ENCODE results near the gene GPC5. TPM values are rescaled to one million over a fixed set of nuclear protein-coding genes. Genes with fewer than 3 reads are reported as not detected.
"Not testable (repeated sequence)": the region's sequence is repeated elsewhere in the genome, so short reads cannot be mapped to it uniquely, and the experiment has no call there.

The GPC5 gene
- total and polyA plus RNA-seq, 2 of the 8 experiments (the other 6 are each of a cell fraction or from before 2014, with no cell fraction given): 0.20 to 0.39 TPM

DNA sequence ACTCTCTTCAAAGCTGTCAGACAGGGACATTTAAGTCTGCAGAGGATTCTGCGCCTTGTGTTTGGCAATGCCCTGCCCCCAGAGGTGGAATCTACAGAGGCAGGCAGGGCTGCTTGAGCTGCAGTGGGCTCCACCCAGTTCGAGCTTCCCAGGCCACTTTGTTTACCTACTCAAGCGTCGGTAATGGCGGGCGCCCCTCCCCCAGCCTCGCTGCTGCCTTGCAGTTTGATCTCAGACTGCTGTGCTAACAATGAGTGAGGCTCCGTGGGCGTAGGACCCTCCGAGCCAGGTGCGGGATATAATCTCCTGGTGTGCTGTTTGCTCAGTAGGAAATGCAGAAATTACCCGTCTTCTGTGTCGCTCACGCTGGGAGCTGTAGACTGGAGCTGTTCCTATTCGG is 40.3 kb downstream of the GPC5 start:
- H3K4ac ChIP-seq (replicated peaks; ENCODE audit: insufficient read length, low read depth, low read length); H3K4me2 ChIP-seq (ENCODE audit: insufficient read depth in 1 of 2, low read depth in 2 of 2, low read length in 2 of 2); H2AK5ac ChIP-seq (ENCODE audit: low read depth, low read length); H2BK5ac ChIP-seq (ENCODE audit: low read depth, low read length); FAIRE-seq; H3K27me3 ChIP-seq (replicated peaks in 1 of 4; ENCODE audit: control insufficient read depth in 3 of 4, extremely low read depth in 1 of 4, insufficient read depth in 3 of 4, low read length in 3 of 4); H3K36me3 ChIP-seq (ENCODE audit: control insufficient read depth in 2 of 4, insufficient read depth in 4 of 4, low read length in 3 of 4); H3K4me1 ChIP-seq (replicated peaks in 1 of 4; ENCODE audit: control insufficient read depth in 3 of 4, insufficient read depth in 4 of 4, low read length in 3 of 4); H3K79me1 ChIP-seq (ENCODE audit: low read depth, low read length); H3K14ac ChIP-seq (ENCODE audit: insufficient read length); H3K4me3 ChIP-seq (ENCODE audit: extremely low read depth in 1 of 4, insufficient read depth in 2 of 4, low read depth in 3 of 4, low read length in 4 of 4); H3K27ac ChIP-seq (ENCODE audit: low read depth, low read length); H2BK120ac ChIP-seq (replicated peaks; ENCODE audit: low read depth, low read length); H4K5ac ChIP-seq (ENCODE audit: insufficient read length, low read depth, low read length); POLR2A ChIA-PET (ENCODE audit: partially characterized antibody); H2AFZ ChIP-seq (ENCODE audit: low read length); DNase-seq (ENCODE audit: low read depth in 1 of 2, low spot score in 2 of 2); H2BK15ac ChIP-seq (ENCODE audit: low read length); H3K23me2 ChIP-seq (ENCODE audit: low read depth, low read length); H3K18ac ChIP-seq (ENCODE audit: extremely low read depth, low read length); H2BK12ac ChIP-seq (ENCODE audit: low read depth, low read length); H3K23ac ChIP-seq (ENCODE audit: insufficient read length); H4K20me1 ChIP-seq (replicated peaks in 1 of 2; ENCODE audit: control insufficient read depth in 1 of 2, insufficient read depth in 2 of 2, low read length in 2 of 2); H3K79me2 ChIP-seq (ENCODE audit: control insufficient read depth in 1 of 2, insufficient read depth in 2 of 2, low read length in 2 of 2); H3K9ac ChIP-seq (replicated peaks in 1 of 4; ENCODE audit: extremely low read depth in 1 of 4, low read depth in 3 of 4, low read length in 3 of 4); H3K56ac ChIP-seq (replicated peaks; ENCODE audit: insufficient read length, low read depth, low read length); H4K91ac ChIP-seq (replicated peaks; ENCODE audit: insufficient read length, low read length); H2BK20ac ChIP-seq (ENCODE audit: low read length); H4K8ac ChIP-seq (ENCODE audit: extremely low read depth, insufficient read depth, low read length): not testable (repeated sequence)
- CTCF ChIA-PET (ENCODE audit: partially characterized antibody): interaction anchor here (0.9 kb wide), 1 partner anchor 65 kb away, joined by 4 read pairs; no protein-coding TSS in a partner anchor
- WGBS, 2 experiments (ENCODE audit: extremely low coverage in 1 of 2, insufficient coverage in 1 of 2, insufficient read length in 1 of 2, insufficient replicate concordance in 2 of 2, low coverage in 1 of 2, low lambda C conversion rate in 2 of 2, missing lambda C conversion rate in 1 of 2): 96% methylated on average over 14 of the region's 15 CpGs; no CpG with 5 or more reads in 1 of the 2 experiments
- H3K9me3 ChIP-seq (ENCODE audit: insufficient read depth in 2 of 2, low read depth in 1 of 2, low read length in 1 of 2): peaks cover 9 to 14% of the 10 kb centered on the region in 2 experiments

Measured in H1 (cell line).